Fibroblast of skin of left quadriceps (primary cell): ENCODE measurements around the gene TBC1D14.
A peak's percentile ranks its signal among the peaks of the same experiment; 100 is the strongest.

Experiments
- DNase-seq, 2 experiments: peaks; one replicate each; pipeline ENCODE4 v3.0.0-alpha.2; 2013; ENCODE audit warnings: low read depth in 2 of 2

Gene TBC1D14

DNA sequence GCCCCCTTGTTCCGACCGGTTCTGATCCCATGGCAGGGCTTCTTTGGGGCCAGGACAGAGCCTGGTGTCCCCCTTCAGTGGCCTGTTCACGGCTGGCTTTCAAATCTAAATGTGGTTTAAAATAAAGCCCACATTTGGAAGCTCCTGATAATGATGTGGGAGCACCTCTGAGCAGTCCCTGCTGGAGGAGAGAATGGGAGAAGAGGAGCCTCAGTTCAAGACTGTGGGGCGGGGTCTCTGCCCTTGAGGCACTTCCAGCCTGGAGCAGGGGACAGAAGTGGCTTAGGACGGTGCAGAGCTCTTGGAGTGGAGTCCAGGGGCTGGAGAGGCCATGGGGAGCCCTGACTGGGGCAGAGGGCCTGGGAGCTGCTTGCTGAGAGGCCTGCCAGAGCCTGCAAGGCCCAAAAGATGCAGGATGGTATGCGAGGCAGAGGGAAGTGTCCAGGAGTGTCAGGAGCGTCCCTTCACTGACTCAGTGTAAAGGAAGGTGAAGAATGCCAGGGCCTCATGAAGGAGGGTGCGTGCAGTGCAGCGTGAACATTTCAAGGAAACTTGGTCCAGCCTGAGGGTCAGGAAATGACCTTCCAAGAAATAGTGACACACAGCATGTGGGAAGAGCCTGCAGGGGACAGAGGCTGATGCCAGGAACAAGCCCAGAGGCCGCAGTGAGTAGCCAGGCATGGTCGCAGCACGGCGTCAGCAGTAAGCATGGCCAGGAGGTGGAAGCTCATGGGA, 112.5 kb downstream of the TBC1D14 start:
- DNase-seq = peak; percentile 5 to 22

DNA sequence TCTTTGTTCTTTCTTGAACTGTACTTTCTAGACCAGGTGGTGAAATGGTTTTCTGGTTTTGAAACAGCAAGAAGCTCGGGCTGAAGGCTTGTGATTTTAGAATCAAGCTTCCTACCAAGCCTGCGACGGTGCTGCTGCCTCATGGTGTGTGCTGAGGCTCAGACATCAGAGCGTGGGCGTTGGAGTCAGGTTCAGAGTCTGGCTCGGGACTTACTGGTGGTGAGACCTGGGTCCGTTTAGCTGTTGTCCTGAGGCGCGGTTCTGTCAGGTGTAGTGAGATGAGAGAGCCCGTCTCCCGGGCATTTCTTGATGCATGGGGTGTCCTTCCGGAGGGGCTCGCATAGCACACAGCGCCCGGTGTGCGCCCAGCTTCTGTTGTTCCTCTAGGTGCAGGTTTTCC, 113.9 kb downstream of the TBC1D14 start:
- no peak for DNase-seq

- no peak for DNase-seq
Measured at GRCh38 chr4:7023901-7024300, 114.3 kb downstream of the TBC1D14 start.

DNA sequence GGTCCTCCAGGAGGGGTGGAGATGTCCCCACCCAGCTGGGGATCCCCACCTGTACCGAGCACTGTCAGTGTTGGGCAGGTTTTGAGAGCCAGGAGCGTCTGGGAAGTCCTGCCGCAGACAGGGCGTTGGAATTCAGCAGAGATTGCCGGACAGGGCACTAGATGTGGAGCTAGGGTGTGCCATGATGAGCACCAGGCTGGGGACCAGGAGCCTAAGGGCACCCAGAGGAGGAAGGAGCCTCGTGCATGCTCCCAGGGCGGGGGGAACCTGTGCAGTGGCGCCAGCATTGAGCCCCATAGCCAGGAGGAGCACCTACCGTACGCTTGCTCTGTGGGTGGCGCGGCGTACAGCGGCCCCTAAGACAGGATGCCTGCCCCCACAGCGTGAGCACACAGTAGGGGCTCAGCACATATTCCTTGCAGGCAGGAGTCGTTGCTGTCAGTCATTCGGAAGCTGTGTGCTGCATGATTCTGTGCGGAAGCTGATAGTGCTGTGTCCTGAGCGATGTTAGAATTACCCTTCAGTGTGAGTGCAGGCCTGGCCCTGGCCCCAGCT, 114.8 kb downstream of the TBC1D14 start:
- DNase-seq = no peak

GRCh38 chr4:7025040-7025602, 115.5 kb downstream of the TBC1D14 start:
- DNase-seq = no peak

DNA sequence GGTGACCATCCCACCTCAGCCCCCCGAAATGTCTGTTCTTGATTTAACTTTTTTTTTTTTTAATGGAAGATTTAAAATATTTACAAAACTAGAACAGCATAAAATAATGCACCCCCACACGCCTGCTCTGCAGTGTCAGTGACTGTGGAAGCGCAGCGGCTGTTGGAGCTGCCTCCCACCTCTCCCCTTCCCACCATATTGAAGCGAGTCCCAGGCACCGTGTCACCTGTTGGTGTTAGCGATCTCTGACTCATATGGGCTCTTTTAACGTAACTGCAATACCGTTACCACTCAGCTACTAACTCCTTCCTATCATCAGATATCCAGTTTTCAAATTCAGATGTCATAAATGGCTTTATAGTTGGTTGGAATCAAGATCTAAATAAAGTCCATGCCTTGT, 116.5 kb downstream of the TBC1D14 start:
- no peak for DNase-seq

GRCh38 chr4:7027284-7027683, 117.7 kb downstream of the TBC1D14 start:
- no peak for DNase-seq

- DNase-seq = no peak
Measured at GRCh38 chr4:7027913-7028312, 118.3 kb downstream of the TBC1D14 start.

- DNase-seq = no peak
Measured at GRCh38 chr4:7029212-7029611, 119.6 kb downstream of the TBC1D14 start.

- no peak for DNase-seq
Measured at GRCh38 chr4:7029921-7030320, 120.3 kb downstream of the TBC1D14 start.

DNA sequence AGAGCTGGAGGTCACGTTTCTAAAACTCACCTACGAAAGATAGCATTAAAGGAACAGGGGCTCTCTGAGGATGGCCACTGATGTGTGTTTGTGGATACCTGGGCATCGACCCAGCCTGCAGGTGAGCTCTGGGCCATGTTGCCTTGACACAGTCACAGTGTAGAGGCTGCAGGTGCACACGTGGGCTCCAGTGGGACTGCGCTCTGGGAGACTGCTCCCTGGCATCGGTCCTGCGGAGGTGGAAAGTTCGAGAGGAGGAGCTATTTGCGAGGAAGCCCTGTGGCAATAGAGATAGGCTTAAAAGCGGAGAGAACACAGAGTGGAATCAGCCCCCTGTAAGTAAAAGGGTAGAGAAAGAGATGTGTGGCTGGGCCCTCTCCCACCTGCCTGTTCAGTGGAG, 121.2 kb downstream of the TBC1D14 start:
- no peak for DNase-seq

DNA sequence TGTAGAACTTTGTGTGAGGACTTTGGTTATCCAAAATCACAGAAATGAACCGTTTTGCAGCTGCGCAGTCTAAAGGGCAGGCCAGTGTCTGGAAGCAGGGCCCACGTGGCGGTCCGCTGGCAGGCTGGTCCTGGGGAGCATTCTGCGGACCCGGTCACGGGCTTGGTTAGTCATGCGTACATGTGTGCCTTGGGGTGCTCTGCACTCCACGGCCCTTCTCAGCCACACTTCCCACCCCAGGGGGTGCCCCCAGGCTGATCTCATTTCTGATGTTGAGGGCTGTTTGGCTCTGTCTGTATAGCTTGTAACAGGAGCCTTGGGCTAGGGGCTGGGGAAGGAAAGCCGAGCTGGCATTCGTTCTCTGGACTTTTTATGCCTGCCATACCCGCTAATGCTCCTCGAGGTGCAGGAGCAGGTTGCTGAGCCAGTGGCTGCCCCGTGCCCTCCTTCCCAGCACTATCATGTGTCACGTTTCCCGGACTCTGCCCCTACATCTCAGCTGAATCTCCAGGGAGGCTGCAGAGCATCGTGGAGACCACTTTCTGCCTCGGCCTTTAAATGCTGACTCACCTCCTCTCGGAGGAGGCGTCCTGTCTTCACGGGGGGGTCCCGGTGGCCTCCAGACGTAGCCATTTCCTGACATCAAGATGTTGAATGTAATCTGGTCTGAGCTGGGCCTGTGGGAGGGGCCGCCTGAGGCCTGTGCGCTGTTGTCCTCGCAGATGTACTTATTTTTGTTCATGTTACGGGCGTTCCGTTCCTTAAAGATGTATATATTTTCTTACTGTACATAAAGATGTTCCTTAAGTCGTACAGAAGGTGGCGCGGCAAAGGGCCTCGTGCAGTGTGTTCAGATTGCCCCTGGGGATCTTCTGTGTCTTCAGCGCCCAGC, 122.2 kb downstream of the TBC1D14 start:
- no peak for DNase-seq

GRCh38 chr4:7032596-7032995, 123.0 kb downstream of the TBC1D14 start:
- no peak for DNase-seq

- DNase-seq = peak in 1 of 2 experiments; percentile 8
Measured at GRCh38 chr4:7034262-7035081, 124.8 kb downstream of the TBC1D14 start.

DNA sequence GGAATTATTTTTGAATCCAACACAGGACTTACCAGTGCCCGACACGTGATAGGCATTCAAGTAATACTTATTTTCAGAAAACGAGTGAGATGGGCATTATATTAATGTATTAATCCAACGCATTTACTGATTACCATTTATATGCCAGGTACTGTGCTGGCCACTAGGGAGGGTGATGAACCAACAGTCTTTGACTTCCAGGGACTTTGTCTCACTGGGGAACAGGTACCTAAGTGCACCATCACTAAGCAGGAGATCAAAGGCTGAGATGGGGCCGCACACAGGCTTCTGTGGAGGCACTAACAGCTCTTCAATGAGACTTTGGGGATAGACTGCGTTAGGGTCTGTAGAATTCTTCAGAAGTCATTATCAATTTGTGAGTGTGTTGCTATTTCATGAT, 127.8 kb downstream of the TBC1D14 start:
- no peak for DNase-seq

- no peak for DNase-seq
Measured at GRCh38 chr4:7040765-7041164, 131.1 kb downstream of the TBC1D14 start.

DNA sequence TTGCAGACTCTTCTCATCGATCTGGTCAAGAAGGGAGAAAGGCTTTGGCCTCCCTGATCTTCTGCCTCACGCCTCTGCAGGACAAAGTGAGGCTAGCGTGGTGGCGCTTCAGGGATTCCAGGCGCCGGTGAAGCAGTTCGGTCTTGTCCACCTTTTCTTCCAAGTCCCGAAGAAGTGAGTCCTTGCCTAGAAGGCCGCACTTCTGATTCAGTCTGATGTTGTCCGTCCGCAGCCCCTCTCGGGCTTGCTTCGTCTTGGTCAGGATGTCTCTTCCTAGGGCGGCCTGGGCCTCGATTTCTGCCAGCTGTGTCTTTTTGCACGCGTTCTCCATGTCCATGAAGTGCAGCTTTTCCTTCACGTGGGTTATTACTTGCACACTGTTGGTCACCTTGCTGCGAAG, 131.6 kb downstream of the TBC1D14 start:
- no peak for DNase-seq

DNA sequence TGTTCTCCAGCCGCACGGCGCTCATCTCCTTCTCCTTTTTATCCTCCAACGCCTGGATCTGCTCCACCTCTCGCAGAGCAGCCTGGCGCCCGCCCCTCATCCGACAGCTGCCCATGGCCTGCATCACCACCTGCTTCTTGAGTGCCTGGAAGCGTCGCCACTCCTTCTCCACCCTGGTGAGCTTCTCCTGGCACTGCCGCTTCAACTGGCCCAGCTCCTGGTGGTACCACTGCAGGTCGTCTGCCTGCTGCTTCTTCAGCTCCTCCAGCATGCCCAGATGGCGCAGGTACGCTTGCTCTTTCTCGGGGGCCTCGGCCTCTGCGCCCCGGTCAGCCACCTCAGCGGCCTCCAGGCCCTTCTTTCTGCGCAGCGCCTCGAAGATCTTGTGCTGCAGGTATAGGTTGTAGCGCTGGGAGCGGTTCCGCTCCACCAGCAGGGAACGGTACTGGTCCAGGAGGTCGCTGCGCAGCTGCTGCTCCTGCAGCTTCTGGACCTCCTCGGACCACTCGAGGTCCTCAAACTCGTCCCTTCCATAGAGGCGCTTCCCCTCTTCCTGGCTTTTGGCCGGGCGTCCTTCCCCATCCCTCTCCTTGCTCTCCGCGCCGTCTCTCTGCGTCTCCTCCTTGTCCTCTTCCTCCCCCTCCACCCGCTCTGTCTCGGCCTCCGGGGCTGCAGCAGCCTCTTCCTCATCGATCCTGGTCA, 132.3 kb downstream of the TBC1D14 start:
- no peak for DNase-seq

- DNase-seq = peak; percentile 96
Measured at GRCh38 chr4:7042503-7043283, 133.1 kb downstream of the TBC1D14 start.
